ENCODE data around the gene SLC1A1. TPM values are rescaled to one million over a fixed set of nuclear protein-coding genes. Genes with fewer than 3 reads are reported as not detected.

Gene SLC1A1
- total and polyA plus RNA-seq, 8 donors = 3.0 to 46.6 (median 6.3) TPM

GRCh38 chr9:4547016-4547415, 56.7 kb downstream of the SLC1A1 start:
- ATAC-seq = no peak
- no peak overlapping the region for H3K27ac ChIP-seq
- intact Hi-C loops (cut with DNase I) = no loop called here
- peaks cover 7% of the 10 kb centered on the region in 2 donors for H3K4me1 ChIP-seq
- DNase-seq = peak in 2 of 4 donors; percentile 12 to 24
- no peaks in the 10 kb centered on the region for H3K9me3 ChIP-seq
- H3K4me3 ChIP-seq = no peak overlapping the region
- no peaks in the 10 kb centered on the region for H3K27me3 ChIP-seq
- no peaks in the 10 kb centered on the region for H3K36me3 ChIP-seq
- TF ChIP-seq, protein P1, sequence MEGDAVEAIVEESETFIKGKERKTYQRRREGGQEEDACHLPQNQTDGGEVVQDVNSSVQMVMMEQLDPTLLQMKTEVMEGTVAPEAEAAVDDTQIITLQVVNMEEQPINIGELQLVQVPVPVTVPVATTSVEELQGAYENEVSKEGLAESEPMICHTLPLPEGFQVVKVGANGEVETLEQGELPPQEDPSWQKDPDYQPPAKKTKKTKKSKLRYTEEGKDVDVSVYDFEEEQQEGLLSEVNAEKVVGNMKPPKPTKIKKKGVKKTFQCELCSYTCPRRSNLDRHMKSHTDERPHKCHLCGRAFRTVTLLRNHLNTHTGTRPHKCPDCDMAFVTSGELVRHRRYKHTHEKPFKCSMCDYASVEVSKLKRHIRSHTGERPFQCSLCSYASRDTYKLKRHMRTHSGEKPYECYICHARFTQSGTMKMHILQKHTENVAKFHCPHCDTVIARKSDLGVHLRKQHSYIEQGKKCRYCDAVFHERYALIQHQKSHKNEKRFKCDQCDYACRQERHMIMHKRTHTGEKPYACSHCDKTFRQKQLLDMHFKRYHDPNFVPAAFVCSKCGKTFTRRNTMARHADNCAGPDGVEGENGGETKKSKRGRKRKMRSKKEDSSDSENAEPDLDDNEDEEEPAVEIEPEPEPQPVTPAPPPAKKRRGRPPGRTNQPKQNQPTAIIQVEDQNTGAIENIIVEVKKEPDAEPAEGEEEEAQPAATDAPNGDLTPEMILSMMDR (IDR thresholded peaks at IDR 0.05) = no peak

- ATAC-seq = peak; percentile 34
- Histone ChIP-seq H3K36me3 (no peaks in the 10 kb centered on the region), H3K9me3 (no peaks in the 10 kb centered on the region), H3K27ac (peak overlapping the region in 1 of 2 donors; percentile 20), H3K27me3 (no peaks in the 10 kb centered on the region), H3K4me3 (no peak overlapping the region), H3K4me1 (peaks cover 7% of the 10 kb centered on the region in 2 donors)
- DNase-seq = no peak
- intact Hi-C loops (cut with DNase I) = no loop called here
- TF ChIP-seq, protein P1 (IDR thresholded peaks at IDR 0.05) = peak in 1 of 2 donors; percentile 14
Observed at GRCh38 chr9:4548811-4549725, 58.8 kb downstream of the SLC1A1 start.

DNA sequence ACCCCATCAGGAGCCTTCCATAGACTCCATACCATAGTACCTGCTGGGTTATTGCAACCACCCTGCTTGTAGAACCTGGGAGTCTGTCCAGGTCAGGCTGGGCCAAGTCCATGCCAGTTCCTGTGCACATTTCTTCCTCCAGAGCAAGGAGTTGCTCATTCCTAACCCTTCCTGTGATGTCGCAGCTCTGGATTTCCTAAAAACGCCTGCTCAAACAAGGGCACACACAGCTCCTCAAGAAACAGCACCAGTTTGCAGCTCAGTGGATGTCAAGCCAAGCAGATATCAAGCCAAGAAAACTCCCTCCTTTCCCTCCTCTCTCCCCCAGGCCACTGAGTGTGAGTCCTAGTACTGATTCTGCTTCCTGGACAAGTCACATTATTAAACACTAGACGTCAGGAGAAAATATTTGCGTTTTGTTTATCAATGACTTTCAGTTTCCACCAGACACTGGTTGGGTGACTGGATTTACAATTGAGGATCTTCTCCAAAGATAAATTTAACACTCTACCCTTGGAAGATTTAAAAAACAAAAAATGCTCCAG, 59.6 kb downstream of the SLC1A1 start:
- TF ChIP-seq, protein P1 (IDR thresholded peaks at IDR 0.05) = no peak
- ATAC-seq (no peak), DNase-seq (no peak)
- no peaks in the 10 kb centered on the region for H3K9me3 ChIP-seq
- peaks cover 7 to 13% of the 10 kb centered on the region in 2 donors for H3K4me1 ChIP-seq
- H3K27me3 ChIP-seq = no peaks in the 10 kb centered on the region
- intact Hi-C loops (cut with DNase I) = no loop called here
- no peak overlapping the region for H3K4me3 ChIP-seq
- peak overlapping the region in 1 of 2 donors; percentile 20 for H3K27ac ChIP-seq
- H3K36me3 ChIP-seq = no peaks in the 10 kb centered on the region

- Histone ChIP-seq H3K36me3 (no peaks in the 10 kb centered on the region), H3K4me1 (peaks cover 7 to 15% of the 10 kb centered on the region in 2 donors), H3K27me3 (no peaks in the 10 kb centered on the region), H3K4me3 (no peak overlapping the region), H3K9me3 (no peaks in the 10 kb centered on the region), H3K27ac (no peak overlapping the region)
- DNase-seq (peak in 2 of 4 donors; percentile 23 to 57), ATAC-seq (no peak)
- intact Hi-C loops (cut with DNase I) = no loop called here
- TF ChIP-seq, protein P1 (IDR thresholded peaks at IDR 0.05) = no peak
Observed at GRCh38 chr9:4550777-4551484, 60.7 kb downstream of the SLC1A1 start.

All from left lung (tissue), 10 donors.